ENCODE data around the gene GALNT18.

The GALNT18 gene

GRCh38 chr11:11621573-11622339 lies at the start of gene GALNT18:
Gene GALNT18, minus strand, starts transcription at chr11:11622005.
- DNase-seq: peak; percentile 69

DNA sequence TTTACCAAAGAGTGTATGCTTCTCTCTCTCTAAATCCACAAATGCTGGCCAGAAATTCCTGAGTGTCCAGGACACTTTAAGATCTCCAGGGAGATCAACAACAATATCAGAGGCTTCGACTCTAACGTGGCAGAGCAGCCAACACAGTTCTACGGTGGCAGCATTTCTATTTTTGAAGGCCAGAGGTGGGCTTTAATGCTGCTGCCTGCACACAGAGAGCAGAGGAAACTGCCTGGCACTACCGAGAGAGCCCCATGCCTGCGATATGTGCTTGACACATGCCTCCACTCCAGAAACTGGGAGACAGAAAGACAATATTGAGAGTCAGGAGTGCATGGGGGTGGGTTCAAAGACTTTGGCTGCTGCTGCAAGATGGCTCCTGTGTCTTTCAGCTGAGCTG lies 48.8 kb upstream of the GALNT18 start:
- no peak for DNase-seq

GRCh38 chr11:11669233-11669846 lies 47.5 kb upstream of the GALNT18 start:
- DNase-seq: no peak

DNA sequence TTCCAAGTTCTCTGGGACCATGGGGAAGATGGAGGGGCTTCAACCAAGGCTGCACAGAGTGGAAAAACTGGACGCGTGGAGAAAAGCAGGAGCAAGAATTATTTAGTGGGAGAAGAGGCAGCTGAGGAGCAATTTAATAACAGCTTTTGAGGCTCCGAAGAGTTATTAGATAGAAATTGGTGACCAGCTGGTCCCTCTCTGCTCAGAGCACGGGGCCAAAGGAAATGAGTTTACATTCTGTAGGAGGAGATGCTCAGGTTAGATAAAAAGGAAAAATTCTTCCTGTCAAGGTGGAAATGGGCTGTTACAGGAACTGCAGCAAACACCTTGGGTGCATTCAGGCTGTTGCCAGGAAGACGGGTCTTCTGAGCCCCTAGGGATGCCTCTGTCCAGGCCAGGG lies 47.0 kb upstream of the GALNT18 start:
- DNase-seq: no peak

DNA sequence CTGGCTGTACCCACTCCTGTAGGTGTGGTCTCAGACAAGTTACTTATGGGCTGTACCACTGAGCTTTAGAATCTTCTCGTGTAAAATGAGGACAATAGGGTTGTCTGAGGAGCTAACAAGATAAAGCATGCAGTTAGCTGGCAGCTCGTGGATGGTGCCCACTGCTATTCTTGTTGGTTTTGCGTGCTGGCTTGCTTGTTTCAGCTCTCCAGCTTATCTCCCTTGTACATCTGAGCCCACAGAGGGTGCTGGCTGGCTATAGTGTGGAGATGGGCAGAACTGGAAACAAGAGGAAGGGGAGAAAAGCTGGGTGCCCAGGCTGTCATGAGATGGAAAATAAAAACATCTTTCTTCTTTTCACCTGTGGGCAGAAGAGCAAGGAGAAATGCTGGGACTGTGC lies 46.5 kb upstream of the GALNT18 start:
- DNase-seq: no peak

- DNase-seq: no peak
Measured at GRCh38 chr11:11667056-11667455, 45.3 kb upstream of the GALNT18 start.

DNA sequence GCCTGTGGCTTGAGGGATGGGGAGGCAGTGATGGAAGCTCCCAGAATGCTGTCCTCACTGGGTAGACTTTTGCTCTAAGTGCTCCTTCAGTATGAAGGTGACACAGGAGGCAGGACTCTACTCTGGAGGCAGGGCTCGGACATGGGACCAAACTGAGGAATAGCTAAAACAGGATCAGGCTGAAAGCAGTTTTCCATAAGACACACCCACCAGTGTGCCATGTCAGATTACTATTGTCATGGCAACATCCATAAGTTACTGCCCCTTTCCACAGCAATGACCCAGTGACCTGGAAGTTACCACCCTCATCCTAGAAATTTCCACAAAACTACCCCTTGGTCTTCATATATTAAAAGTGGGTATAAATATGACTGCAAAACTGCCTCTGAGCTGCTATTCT lies 43.6 kb upstream of the GALNT18 start:
- no peak for DNase-seq

GRCh38 chr11:11663907-11664306 lies 42.1 kb upstream of the GALNT18 start:
- DNase-seq: no peak

DNA sequence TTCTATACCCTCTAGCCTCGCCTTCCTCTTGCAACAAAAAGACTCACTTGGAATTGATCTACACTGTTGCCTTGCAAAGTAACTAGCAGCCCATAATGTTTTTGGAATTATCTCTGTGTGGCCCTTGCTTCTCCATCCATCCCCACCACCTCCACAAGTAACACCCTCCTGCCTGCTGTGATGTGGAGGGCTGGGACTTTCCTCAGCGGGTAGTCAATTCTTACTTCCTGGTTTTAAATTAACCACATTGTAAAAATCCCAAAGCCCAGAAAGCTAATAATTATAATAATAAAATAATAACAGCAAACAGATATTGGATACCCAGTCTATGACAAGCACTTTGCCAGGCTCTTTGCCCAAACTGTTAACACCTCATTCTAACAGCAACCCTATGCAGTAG lies 40.8 kb upstream of the GALNT18 start:
- DNase-seq: no peak

DNA sequence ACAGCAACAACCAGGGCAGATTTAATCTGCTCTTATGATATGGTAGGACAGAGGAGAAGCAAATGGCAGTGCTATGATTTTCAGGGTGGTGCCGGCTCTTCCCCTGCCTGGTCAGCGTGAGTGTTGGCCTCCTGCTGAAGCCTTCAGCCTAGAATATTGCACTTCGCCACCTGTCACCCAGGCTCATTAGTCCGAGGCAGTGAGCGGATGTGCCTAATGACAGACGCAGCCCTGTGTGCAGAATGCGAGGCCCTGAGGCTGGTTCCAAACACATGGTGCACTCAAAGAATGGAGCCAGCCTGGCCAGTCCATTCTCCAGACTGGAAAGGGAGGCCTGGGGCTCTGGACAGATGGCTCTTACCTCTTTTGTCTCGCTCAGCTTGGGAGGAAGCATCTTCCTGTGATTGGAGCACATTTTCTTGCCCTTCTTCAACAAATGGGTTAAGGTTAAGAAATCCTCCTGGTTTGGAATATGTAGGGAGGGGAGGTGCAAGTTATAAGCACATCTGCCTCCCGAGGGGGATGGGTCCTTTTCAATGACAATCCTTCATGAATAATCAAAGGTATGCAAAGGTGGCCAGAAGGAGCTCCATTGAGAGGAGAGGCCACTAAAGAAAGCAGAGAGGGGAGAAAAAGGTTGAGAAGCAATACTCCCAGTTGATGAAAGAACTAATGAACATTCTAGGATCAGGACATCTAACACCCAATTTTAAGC lies 39.7 kb upstream of the GALNT18 start:
- no peak for DNase-seq

- no peak for DNase-seq
Measured at GRCh38 chr11:11660363-11660740, 38.5 kb upstream of the GALNT18 start.

DNA sequence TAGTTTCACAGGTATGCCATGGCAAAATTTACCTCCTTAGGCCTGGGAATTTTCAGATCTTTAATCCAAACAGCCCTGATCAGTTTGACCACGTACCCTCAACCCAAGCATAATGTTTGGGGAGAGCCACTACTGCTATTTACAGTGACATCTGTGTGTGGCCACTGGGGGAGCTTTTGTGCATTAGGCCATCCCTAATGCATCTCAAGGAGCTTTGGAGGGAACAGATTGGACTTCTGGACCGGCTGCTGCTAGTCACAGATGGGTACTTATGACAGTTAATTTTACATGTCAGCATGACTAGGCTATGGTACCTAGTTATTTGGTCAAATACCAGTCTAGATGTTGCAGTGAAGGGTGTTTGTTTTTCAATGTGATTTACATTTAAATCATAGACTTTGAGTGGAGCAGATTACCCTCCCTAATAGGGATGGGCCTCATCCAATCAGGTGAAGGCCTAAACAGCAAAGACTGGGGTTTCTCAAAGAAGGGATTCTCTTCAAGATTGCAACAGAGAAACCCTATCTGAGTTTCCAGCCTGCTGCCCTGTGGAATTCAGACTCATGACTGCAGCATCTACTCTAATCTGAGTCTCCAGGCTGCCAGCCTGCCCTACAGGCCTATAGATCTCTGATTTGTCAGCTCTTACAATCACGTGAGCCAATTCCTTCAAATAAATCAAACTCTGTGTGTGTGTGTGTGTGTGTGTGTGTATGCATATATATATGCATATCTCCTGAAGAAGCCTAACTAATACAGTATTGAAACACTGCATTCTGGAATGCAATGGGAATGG lies 38.0 kb upstream of the GALNT18 start:
- no peak for DNase-seq

DNA sequence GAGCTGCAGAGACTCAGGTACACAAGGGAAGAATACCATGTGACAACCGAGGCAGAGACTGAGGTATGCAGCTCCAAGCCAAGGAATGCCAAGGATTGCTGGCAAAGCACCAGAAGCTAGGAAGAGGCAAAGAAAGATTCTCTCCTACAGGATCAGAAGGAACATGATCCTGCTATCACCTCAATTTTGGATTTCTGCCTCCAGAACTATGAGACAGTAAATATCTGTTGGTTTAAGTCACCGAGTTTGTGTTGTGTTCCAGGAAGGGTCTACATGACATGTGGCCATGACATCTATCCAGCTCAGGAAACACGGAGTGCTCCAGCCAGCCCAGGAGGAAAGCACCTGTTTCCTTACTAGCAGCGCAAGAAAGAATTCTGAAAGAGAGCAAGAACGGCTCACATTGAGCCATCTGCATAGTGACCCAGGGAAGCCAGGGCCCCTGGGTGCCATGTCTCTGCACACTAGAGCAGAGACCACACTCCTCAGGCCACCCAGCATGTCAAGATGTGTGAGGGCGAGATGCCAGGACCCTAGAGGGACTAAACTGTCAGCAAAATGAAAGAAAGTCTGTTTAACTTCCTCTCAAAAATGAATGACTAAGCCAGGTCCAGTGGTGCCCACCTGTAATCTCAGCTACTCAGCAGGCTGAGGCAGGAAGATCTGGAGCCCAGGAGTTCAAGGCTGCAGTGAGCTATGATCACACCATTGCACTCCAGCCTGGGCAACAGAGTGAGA lies 35.6 kb upstream of the GALNT18 start:
- no peak for DNase-seq

DNA sequence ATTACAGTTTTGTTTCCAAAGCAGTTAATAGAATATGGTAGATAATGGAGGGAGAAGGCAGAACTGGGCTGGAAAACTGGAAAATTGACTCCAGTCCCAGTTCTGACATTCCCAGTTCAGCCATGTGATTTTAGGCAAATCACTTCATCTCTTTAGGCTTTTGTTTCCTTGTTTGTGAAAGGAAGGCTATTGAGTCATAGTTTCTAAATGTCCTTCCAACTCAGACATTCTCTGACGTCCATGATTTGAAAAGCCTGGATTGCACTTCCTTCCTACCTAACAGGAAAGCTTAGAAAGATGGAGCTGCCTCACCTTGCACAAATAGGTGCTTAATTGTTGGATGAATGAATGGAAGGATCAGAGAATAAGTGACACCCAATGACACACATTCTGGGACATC lies 19.8 kb upstream of the GALNT18 start:
- DNase-seq: no peak

DNA sequence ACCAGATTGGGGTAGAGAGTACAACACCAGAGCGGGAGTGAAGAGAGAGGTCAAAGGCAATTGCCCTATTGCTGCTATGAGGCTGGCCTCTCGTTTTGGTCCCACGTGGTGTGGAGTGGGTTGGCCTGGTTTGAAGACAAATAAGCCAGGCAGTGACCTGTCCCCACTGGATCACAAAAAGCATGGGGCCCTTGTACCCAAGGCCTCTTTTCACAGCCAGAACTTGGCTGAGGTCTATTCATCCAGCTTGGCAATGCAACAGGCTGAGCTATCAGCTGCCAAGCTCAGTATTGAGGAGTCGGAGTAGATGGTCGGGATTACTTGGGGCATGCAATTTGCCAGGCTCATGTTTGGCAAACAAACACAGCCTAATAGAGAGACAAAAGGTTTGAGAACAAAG lies 19.2 kb upstream of the GALNT18 start:
- DNase-seq: no peak

DNA sequence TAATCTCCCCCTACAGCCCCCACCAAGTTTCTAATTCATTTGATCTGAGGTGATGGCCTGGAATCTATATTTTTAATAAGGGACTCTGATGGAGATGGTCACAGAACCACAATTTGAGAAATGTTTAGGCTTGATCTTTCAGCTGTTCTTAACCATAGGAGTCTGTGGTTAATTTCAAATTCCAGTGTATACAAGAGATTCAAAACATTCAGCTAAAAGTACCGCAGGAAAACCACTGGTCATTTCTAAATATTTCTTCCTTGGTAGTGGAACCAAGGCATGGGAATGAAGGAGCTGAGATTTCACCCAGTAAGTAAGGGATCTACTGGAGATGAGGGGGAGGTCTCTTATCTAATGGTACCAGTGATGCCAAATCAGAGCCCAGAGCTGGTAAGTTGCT lies 18.3 kb upstream of the GALNT18 start:
- DNase-seq: no peak

DNA sequence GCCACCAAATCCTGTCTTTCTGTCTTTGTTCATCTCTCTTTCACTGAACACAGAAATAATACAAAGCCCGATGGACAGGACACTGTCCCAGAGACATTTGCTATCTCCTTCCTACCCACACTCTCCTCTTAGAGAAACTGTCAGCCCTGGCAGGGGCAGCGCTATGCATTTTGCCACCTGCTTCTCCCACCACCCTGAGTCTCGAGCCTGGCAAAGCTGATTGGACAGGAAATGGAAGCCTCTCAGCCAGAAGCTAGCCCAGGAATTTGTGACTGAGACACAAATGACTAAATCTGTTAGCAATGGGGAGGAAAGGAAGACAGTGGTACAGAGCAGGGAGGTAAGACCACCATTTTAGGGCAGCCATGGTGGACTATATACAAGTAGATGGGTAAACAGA lies 14.9 kb upstream of the GALNT18 start:
- no peak for DNase-seq

GRCh38 chr11:11635443-11635842 lies 13.6 kb upstream of the GALNT18 start:
- DNase-seq: no peak

GRCh38 chr11:11629368-11629767 lies 7.6 kb upstream of the GALNT18 start:
- DNase-seq: no peak

GRCh38 chr11:11628651-11629050 lies 6.8 kb upstream of the GALNT18 start:
- DNase-seq: no peak

DNA sequence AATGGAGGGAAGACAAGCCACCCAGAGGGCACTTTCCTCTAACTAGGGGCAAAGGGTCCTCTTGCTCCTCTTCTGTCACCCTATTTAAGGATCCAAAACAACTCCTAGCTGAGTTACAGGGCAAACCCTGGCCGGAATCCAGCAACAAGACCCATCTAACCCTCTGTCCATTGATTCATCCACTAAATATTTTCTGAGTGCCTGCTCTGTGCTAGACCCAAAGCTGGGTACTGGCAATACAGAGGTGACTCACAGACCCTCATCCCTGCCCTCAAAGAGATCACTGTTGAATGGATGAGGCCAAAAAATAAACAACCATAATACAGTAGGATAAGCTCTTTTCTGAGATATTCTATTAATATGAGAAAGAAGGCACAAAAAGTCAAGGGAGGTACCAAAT lies 4.3 kb upstream of the GALNT18 start:
- DNase-seq: no peak

- no peak for DNase-seq
Measured at GRCh38 chr11:11624926-11625325, 3.1 kb upstream of the GALNT18 start.

DNA sequence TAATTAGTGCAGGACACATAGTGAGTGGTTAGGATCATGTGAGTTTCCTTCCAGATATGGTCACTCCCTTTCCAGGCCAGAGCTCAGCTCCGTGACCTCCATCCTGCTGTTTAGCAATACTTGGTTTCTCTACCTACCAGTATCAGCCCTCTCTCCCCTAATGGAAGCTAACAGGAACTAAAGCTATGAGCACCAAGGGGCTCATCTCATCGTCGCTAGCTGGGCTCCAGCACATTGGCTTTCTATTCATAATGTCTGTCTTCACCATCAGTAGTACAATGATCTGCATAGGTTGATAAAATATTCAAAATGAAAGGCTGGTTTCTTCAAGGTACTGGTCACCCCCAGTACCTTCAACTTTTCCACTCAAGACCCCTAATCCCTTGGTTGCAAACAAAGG lies 2.4 kb upstream of the GALNT18 start:
- DNase-seq: no peak
